K562 (cell line): ENCODE data around the gene ACOX2. TPM values are rescaled to one million over a fixed set of nuclear protein-coding genes. Genes with fewer than 3 reads are reported as not detected.

Experiments used
- ATAC-seq: fragments of 200-7000 bp; cut with Tn5 transposase; 3 replicates; pipeline ENCODE4 v1.9.1; 2020; ENCODE audit warnings: moderate library complexity
- BruUV-seq: library from RNA; stranded (reverse); fragments of 400-500 nt; replicated peaks from 2 replicates; lab custom pipeline; 2021; lab: Mats Ljungman, UMichigan
- CTCF ChIA-PET: fragments of 300-600 bp; formaldehyde crosslinking; extraction: SDS; loops from one replicate; lab custom pipeline; 2021; ENCODE audit warnings: low intra/inter-chr PET ratio; lab: Yijun Ruan, JAX
- POLR2A ChIA-PET: fragments of 300-600, 350-650 bp; sonication (Branson Sonifier 250); formaldehyde crosslinking; extraction: SDS; loops from one replicate; lab custom pipeline; 2021; ENCODE audit warnings: antibody characterized with exemption, inconsistent platforms; lab: Yijun Ruan, JAX
- DNase-seq, 4 experiments: peaks; one replicate each; pipeline versions ENCODE4 v3.0.0 to v3.0.0-alpha.2; 2011 to 2018; ENCODE audit warnings: low spot score in 3 of 4, mixed read lengths in 3 of 4; ENCODE audit errors: extremely low read depth in 1 of 4
- FAIRE-seq: peaks from 2 replicates; lab custom pipeline; 2011; peaks lifted over from hg19 to GRCh38; lab: Jason Lieb, UNC
- H2AFZ ChIP-seq: 2 replicates; pipeline ENCODE4 v1.6.0; 2011; ENCODE audit warnings: low read depth, low read length, control low read depth, inconsistent platforms
- H3K27ac ChIP-seq: fragments of 200-600 bp; 3 replicates; pipeline ENCODE4 v1.8.0; 2011; ENCODE audit warnings: low read depth, mild to moderate bottlenecking, control low read depth, inconsistent platforms, low read length, moderate library complexity, mixed read lengths; ENCODE audit errors: extremely low read depth
- H3K27me3 ChIP-seq, 2 experiments: fragments of 300-600 bp in 1 of 2; 2 replicates in 1 of 2; 3 replicates in 1 of 2; pipeline versions ENCODE4 v1.6.0 to v1.8.0; 2011; ENCODE audit warnings: inconsistent platforms in 2 of 2, low read length in 2 of 2, mild to moderate bottlenecking in 1 of 2, mixed read lengths in 1 of 2, moderate library complexity in 1 of 2; ENCODE audit not compliant: control insufficient read depth in 2 of 2, insufficient read depth in 2 of 2
- H3K36me3 ChIP-seq: fragments of 300-600 bp; 3 replicates; pipeline ENCODE4 v1.8.0; 2011; ENCODE audit warnings: mild to moderate bottlenecking, low read length, inconsistent platforms; ENCODE audit not compliant: control insufficient read depth, insufficient read depth
- H3K4me1 ChIP-seq, 2 experiments: fragments of 200-600 bp in 1 of 2; replicated peaks in 1 of 2; 2 replicates in 1 of 2; 3 replicates in 1 of 2; pipeline versions ENCODE4 v1.5.1 to v1.8.0; 2011; ENCODE audit warnings: inconsistent platforms in 2 of 2, low read length in 2 of 2, mild to moderate bottlenecking in 1 of 2, mixed read lengths in 1 of 2, moderate library complexity in 1 of 2; ENCODE audit not compliant: control insufficient read depth in 2 of 2, insufficient read depth in 2 of 2
- H3K4me2 ChIP-seq: 2 replicates; pipeline ENCODE4 v1.6.1; 2011; ENCODE audit warnings: low read length, control low read depth, inconsistent platforms, mixed read lengths; ENCODE audit not compliant: insufficient read depth
- H3K4me3 ChIP-seq: fragments of 200-600 bp; sonication (generic), shearing (Covaris generic); 2 replicates; pipeline ENCODE4 v1.5.1; 2016; ENCODE audit warnings: control low read depth, inconsistent platforms
- H3K79me2 ChIP-seq: fragments of 200-600 bp; 3 replicates; pipeline ENCODE4 v1.8.0; 2011; ENCODE audit warnings: low read length, inconsistent platforms; ENCODE audit not compliant: control insufficient read depth, insufficient read depth
- H3K9ac ChIP-seq, 2 experiments: 2 replicates each; pipeline versions ENCODE4 v1.6.0 to v1.6.1; 2011; ENCODE audit warnings: low read depth in 2 of 2, low read length in 2 of 2, control low read depth in 1 of 2, inconsistent platforms in 1 of 2, mild to moderate bottlenecking in 1 of 2, mixed read lengths in 1 of 2; ENCODE audit not compliant: insufficient read depth in 1 of 2
- H3K9me1 ChIP-seq: one replicate; pipeline ENCODE4 v1.6.0; 2011; ENCODE audit warnings: inconsistent platforms, mild to moderate bottlenecking, low read length, moderate library complexity; ENCODE audit not compliant: control insufficient read depth, insufficient read depth
- H3K9me3 ChIP-seq: replicated peaks from 2 replicates; pipeline ENCODE4 v1.5.1; 2011; ENCODE audit warnings: low read depth, low read length, inconsistent platforms; ENCODE audit not compliant: control insufficient read depth, insufficient read depth
- H4K20me1 ChIP-seq: replicated peaks from 2 replicates; pipeline ENCODE4 v1.6.1; 2011; ENCODE audit warnings: low read length, inconsistent platforms, mixed read lengths; ENCODE audit not compliant: control insufficient read depth, insufficient read depth
- ASH1L ChIP-seq: fragments of 450-650 bp; IDR thresholded peaks from 2 replicates; pipeline ENCODE4 v1.6.1; 2018; ENCODE audit warnings: borderline replicate concordance, mild to moderate bottlenecking, low read depth; ENCODE audit not compliant: partially characterized antibody
- DIDO1 ChIP-seq: fragments of 450-650 bp; IDR thresholded peaks from 2 replicates; pipeline ENCODE4 v1.6.1; 2016; ENCODE audit warnings: low read depth, missing biosample characterization, missing genetic modification characterization
- GABPB1 ChIP-seq: sonication (generic); formaldehyde crosslinking; IDR thresholded peaks from 2 replicates; pipeline ENCODE4 v1.8.0; 2022; ENCODE audit warnings: mild to moderate bottlenecking, missing genetic modification reagents
- HNRNPL ChIP-seq: fragments of 200-400 bp; formaldehyde crosslinking; IDR thresholded peaks from 2 replicates; pipeline ENCODE4 v1.6.1; 2017; ENCODE audit warnings: low read depth, mild to moderate bottlenecking, low read length
- MCM2 ChIP-seq: fragments of 450-650 bp; IDR thresholded peaks from 2 replicates; pipeline ENCODE4 v1.6.1; 2017; ENCODE audit warnings: low read depth, mild to moderate bottlenecking
- NCOA6 ChIP-seq: fragments of 450-650 bp; IDR thresholded peaks from 2 replicates; pipeline ENCODE4 v1.6.1; 2017; ENCODE audit warnings: mild to moderate bottlenecking
- NFIX ChIP-seq: fragments of 250-450 bp; sonication (Bioruptor Pico); IDR thresholded peaks from 2 replicates; pipeline ENCODE4 v1.4.0; 2020; ENCODE audit warnings: low read depth, mild to moderate bottlenecking, moderate library complexity
- NFRKB ChIP-seq: fragments of 450-650 bp; IDR thresholded peaks from 2 replicates; pipeline ENCODE4 v1.6.1; 2016; ENCODE audit warnings: low read depth
- TEAD1 ChIP-seq, 2 experiments: fragments of 450-650 bp in 1 of 2; sonication (generic) in 1 of 2; formaldehyde crosslinking; IDR thresholded peaks; 2 replicates each; pipeline versions ENCODE4 v1.4.0 to v1.8.0; 2020 to 2022; ENCODE audit warnings: mild to moderate bottlenecking in 2 of 2, missing genetic modification reagents in 1 of 2
- TOE1 ChIP-seq, 2 experiments: fragments of 450-650 bp in 1 of 2; sonication (generic) in 1 of 2; formaldehyde crosslinking in 1 of 2; IDR thresholded peaks; 2 replicates each; pipeline versions ENCODE4 v1.7.1 to v1.8.0; 2016 to 2022; ENCODE audit warnings: borderline replicate concordance in 2 of 2, mild to moderate bottlenecking in 2 of 2, antibody characterized with exemption in 1 of 2, inconsistent platforms in 1 of 2, low read depth in 1 of 2, missing genetic modification reagents in 1 of 2, moderate library complexity in 1 of 2
- ZFX ChIP-seq: sonication (generic); formaldehyde crosslinking; IDR thresholded peaks from 2 replicates; pipeline ENCODE4 v1.8.0; 2022; ENCODE audit warnings: mild to moderate bottlenecking, missing genetic modification reagents, moderate library complexity
- ZNF354B ChIP-seq: fragments of 250-450 bp; sonication (Bioruptor Pico); IDR thresholded peaks from 2 replicates; pipeline ENCODE4 v1.4.0; 2020
- ZNF551 ChIP-seq: fragments of 250-450 bp; sonication (Bioruptor Pico); IDR thresholded peaks from 2 replicates; pipeline ENCODE4 v1.5.0; 2021; ENCODE audit warnings: mild to moderate bottlenecking, moderate library complexity
- WGBS: fragments of 100-300 bp; shearing (Covaris generic); methylation state at CpG from one replicate; pipeline ENCODE4 v1.1.6; 2016; ENCODE audit warnings: low coverage, mixed read lengths; ENCODE audit not compliant: insufficient coverage; ENCODE audit errors: missing lambda C conversion rate; 5-methylcytosine and 5-hydroxymethylcytosine counted together
- in situ Hi-C: fragments of 300-500 bp; cut with MboI; formaldehyde crosslinking; loops from 4 replicates; pipeline ENCODE4 v1.15.0; 2018; ENCODE audit warnings: inconsistent platforms, mixed read lengths
- intact Hi-C: fragments of 100-400 bp; cut with micrococcal nuclease; formaldehyde crosslinking; loops from 2 replicates; pipeline ENCODE4 v1.14.2; 2022
- polyA plus RNA-seq, 8 experiments: library from polyadenylated mRNA; depleted of rRNA in 4 of 8; stranded (reverse) in 5 of 8; unstranded in 3 of 8; fragments of >200 nt; fragmentation: Nextera tagmentation in 2 of 8; fragmentation: Illumina TruSeq in 1 of 8; extraction: Ambion mirVana in 2 of 8; extraction: Trizol in 1 of 8; gene quantifications; 2 replicates each; pipeline versions ENCODE4 v1.2.1 to v1.2.3, GENCODE V29; 2011 to 2014; ENCODE audit warnings: inconsistent platforms in 1 of 8, missing spikeins in 1 of 8
- total RNA-seq, 7 experiments: library from RNA; depleted of rRNA in 6 of 7; stranded (reverse); fragments of >200 nt in 6 of 7; fragmentation: Illumina TruSeq in 2 of 7; extraction: Trizol in 2 of 7; gene quantifications; 2 replicates each; pipeline versions ENCODE4 v1.2.1 to v1.2.3, GENCODE V29; 2011 to 2021; ENCODE audit warnings: low replicate concordance in 1 of 7
- TF ChIP-seq, protein P1 (sequence below): fragments of 450-650 bp; IDR thresholded peaks from one replicate; pipeline ENCODE4 v1.6.1; 2018; ENCODE audit warnings: mild to moderate bottlenecking, moderate library complexity; ENCODE audit not compliant: partially characterized antibody
- TF ChIP-seq, protein P2 (sequence below): fragments of 250-450 bp; sonication (Bioruptor Pico); IDR thresholded peaks from 2 replicates; pipeline ENCODE4 v1.8.0; 2022; ENCODE audit warnings: moderate library complexity, mild to moderate bottlenecking, inconsistent platforms
- TF ChIP-seq, protein P3 (sequence below): fragments of 250-450 bp; sonication (Bioruptor Pico); IDR thresholded peaks from 2 replicates; pipeline ENCODE4 v1.8.0; 2021; ENCODE audit warnings: moderate library complexity, mild to moderate bottlenecking, inconsistent platforms
- TF ChIP-seq, protein P4 (sequence below): sonication (generic); formaldehyde crosslinking; IDR thresholded peaks from 2 replicates; pipeline ENCODE4 v1.8.0; 2022; ENCODE audit warnings: mild to moderate bottlenecking, missing genetic modification reagents

ACOX2 gene
- total and polyA plus RNA-seq, 9 of the 15 experiments (the other 6 are each of a cell fraction or from before 2014, with no cell fraction given), result 0.15 TPM; not detected in 8

DNA sequence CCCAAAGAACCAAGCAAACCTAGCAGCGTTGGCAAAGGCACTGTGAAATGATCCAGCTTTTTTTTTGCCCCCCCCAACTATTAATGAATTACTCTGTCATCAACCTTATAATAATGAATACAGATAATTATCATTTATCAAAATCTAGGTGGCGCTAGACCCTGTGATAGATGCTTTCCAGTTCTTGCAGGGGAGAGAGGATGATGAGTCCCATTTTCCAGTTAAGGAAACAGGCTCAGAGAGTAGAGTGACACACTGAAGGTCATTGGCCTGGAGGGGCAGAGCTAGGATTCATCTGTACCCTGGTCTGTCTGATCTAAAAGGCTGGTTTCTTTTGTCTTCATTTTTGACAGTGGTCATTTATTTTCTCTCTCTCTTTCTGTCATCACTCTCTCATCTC is 5.0 kb downstream of the ACOX2 start:
- in situ Hi-C loops, result loop anchor here (5.0 to 10.0 kb wide), 3 partner anchors 105 to 347 kb away; no protein-coding TSS in a partner anchor
- H3K4me2 ChIP-seq, result no peak overlapping the region
- H3K4me3 ChIP-seq, result no peak overlapping the region
- WGBS, result 0% methylated on average over 1 of the region's 2 CpGs
- no peaks in the 10 kb centered on the region for H3K36me3 ChIP-seq
- ATAC-seq (no peak), FAIRE-seq (no peak), DNase-seq (no peak)
- BruUV-seq, result no TSS peak
- intact Hi-C loops, result loop anchor here (1.0 to 5.0 kb wide), 5 partner anchors 41 to 345 kb away; no protein-coding TSS in a partner anchor
- H3K79me2 ChIP-seq, result no peaks in the 10 kb centered on the region
- H3K9me1 ChIP-seq, result no peaks in the 10 kb centered on the region
- POLR2A ChIA-PET, result interaction anchor here (0.7 kb wide), 1 partner anchor 181 kb away, joined by 4 read pairs; no protein-coding TSS in a partner anchor
- no peak overlapping the region for H2AFZ ChIP-seq
- no peaks in the 10 kb centered on the region for H3K9me3 ChIP-seq
- H4K20me1 ChIP-seq, result no peaks in the 10 kb centered on the region
- H3K27ac ChIP-seq, result no peak overlapping the region
- peaks cover 0 to 5% of the 10 kb centered on the region in 2 experiments; a peak in 1 of 5 replicates for H3K27me3 ChIP-seq
- peaks cover 7 to 13% of the 10 kb centered on the region in 2 experiments; a peak in 3 of 5 replicates for H3K4me1 ChIP-seq
- CTCF ChIA-PET, result interaction anchor here (0.7 to 2.2 kb wide), 6 partner anchors 9 to 345 kb away, joined by 3 to 7 read pairs (median 4); partner anchors contain the start of gene HTD2
- H3K9ac ChIP-seq, result no peak overlapping the region
- TF ChIP-seq, protein P1, sequence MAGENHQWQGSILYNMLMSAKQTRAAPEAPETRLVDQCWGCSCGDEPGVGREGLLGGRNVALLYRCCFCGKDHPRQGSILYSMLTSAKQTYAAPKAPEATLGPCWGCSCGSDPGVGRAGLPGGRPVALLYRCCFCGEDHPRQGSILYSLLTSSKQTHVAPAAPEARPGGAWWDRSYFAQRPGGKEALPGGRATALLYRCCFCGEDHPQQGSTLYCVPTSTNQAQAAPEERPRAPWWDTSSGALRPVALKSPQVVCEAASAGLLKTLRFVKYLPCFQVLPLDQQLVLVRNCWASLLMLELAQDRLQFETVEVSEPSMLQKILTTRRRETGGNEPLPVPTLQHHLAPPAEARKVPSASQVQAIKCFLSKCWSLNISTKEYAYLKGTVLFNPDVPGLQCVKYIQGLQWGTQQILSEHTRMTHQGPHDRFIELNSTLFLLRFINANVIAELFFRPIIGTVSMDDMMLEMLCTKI, result no peak
- TF ChIP-seq GABPB1 (no peak), NFIX (CRISPR knock-in tag) (no peak), ZNF551 (CRISPR knock-in tag) (no peak), ASH1L (no peak), DIDO1 (tag) (no peak), NCOA6 (no peak), MCM2 (no peak), TEAD1 (CRISPR knock-in tag; IDR thresholded peaks at IDR 0.05) (no peak), NFRKB (no peak), ZNF354B (CRISPR knock-in tag) (no peak), TOE1 (IDR thresholded peaks at IDR 0.05; ENCODE audit: borderline replicate concordance) (no peak), TOE1 (CRISPR knock-in tag; IDR thresholded peaks at IDR 0.05; ENCODE audit: borderline replicate concordance, low read depth) (no peak), ZFX (CRISPR knock-in tag) (no peak), HNRNPL (no peak)
- TF ChIP-seq, protein P2, sequence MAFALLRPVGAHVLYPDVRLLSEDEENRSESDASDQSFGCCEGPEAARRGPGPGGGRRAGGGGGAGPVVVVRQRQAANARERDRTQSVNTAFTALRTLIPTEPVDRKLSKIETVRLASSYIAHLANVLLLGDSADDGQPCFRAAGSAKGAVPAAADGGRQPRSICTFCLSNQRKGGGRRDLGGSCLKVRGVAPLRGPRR (CRISPR knock-in tag), result no peak
- TF ChIP-seq, protein P3, sequence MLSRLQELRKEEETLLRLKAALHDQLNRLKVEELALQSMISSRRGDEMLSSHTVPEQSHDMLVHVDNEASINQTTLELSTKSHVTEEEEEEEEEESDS (CRISPR knock-in tag), result no peak
- TF ChIP-seq, protein P4, sequence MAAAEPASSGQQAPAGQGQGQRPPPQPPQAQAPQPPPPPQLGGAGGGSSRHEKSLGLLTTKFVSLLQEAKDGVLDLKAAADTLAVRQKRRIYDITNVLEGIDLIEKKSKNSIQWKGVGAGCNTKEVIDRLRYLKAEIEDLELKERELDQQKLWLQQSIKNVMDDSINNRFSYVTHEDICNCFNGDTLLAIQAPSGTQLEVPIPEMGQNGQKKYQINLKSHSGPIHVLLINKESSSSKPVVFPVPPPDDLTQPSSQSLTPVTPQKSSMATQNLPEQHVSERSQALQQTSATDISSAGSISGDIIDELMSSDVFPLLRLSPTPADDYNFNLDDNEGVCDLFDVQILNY, result no peak
